ENCODE measurements around the gene EXOC2. TPM values are rescaled to one million over a fixed set of nuclear protein-coding genes. Genes with fewer than 3 reads are reported as not detected.

Gene EXOC2
- total RNA-seq, 4 donors from 2014 or later = 25.6 to 37.1 (median 30.8) TPM

DNA sequence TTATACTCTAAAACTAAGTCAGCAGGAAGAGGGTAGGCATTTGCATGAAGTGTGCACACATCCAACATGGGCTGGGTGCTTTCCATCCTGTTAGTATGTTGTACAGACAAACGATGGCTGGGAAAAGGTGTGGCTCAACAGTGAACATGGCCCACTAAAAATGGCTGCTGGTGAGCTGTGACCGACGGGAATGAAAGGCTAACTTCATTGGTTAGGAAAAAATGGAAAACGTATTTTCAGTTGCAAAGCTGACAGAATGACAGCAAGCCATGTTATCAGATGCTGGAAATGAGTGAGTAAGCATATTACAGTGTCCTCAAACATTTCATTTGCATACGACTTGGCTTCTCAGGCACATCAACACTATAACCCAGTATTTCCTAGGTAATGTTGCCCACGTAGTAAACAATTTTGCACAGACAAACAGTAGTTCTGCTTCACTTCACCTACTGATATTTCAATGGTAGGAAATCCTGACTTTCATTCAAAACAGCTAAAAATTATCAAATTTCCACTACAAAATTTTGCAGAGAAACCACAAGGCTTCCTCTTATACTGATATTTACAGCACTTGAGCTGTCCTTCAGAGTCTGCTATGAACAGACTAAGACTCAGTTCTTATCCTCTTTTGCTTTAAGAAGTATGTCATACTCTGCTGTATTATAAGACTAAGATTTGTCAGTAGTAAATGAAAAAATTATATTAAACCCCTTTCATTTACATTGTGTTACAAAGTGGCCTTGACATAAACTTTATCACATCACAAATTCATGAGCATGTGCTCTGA, 202.5 kb downstream of the EXOC2 start:
- DNase-seq = no peak
- Histone ChIP-seq H3K4me1 (no peaks in the 10 kb centered on the region), H3K36me3 (peaks cover 17 to 21% of the 10 kb centered on the region in 2 donors), H3K4me3 (replicated peaks in 1 of 3) (no peak overlapping the region), H3K27me3 (no peaks in the 10 kb centered on the region), H3K9me3 (no peaks in the 10 kb centered on the region), H3K27ac (no peak overlapping the region)
- TF ChIP-seq, protein P1, sequence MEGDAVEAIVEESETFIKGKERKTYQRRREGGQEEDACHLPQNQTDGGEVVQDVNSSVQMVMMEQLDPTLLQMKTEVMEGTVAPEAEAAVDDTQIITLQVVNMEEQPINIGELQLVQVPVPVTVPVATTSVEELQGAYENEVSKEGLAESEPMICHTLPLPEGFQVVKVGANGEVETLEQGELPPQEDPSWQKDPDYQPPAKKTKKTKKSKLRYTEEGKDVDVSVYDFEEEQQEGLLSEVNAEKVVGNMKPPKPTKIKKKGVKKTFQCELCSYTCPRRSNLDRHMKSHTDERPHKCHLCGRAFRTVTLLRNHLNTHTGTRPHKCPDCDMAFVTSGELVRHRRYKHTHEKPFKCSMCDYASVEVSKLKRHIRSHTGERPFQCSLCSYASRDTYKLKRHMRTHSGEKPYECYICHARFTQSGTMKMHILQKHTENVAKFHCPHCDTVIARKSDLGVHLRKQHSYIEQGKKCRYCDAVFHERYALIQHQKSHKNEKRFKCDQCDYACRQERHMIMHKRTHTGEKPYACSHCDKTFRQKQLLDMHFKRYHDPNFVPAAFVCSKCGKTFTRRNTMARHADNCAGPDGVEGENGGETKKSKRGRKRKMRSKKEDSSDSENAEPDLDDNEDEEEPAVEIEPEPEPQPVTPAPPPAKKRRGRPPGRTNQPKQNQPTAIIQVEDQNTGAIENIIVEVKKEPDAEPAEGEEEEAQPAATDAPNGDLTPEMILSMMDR (IDR thresholded peaks at IDR 0.05) = no peak
- TF ChIP-seq POLR2A (IDR thresholded peaks at IDR 0.05) = no peak
- intact Hi-C loops (cut with DNase I) = no loop called here
- 83 to 91% methylated on average over 6 of the region's 6 CpGs for WGBS, 2 donors

DNA sequence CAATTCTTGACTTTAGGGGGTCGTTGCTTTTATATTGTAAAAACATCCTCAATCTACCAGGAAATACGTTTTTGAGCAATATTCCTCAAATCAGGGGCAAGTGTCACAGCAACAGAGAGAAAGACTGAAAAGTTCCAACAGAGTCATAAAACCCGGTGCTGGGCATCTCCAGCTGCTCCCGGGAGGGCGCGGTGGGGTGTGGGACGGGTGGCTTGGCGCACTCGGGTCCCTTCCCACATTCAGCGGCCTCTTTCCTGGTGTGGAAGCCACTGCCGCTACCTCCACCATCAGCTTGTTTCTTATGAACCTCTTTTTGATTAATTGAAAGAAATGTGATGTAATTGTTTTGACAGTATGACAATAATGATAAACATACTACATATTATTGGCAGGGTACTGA, 203.2 kb downstream of the EXOC2 start:
- H3K36me3 ChIP-seq = peaks cover 17 to 21% of the 10 kb centered on the region in 2 donors
- no peaks in the 10 kb centered on the region for H3K27me3 ChIP-seq
- H3K4me1 ChIP-seq = no peaks in the 10 kb centered on the region
- intact Hi-C loops (cut with DNase I) = no loop called here
- H3K9me3 ChIP-seq = no peaks in the 10 kb centered on the region
- H3K4me3 ChIP-seq (replicated peaks in 1 of 3) = no peak overlapping the region
- TF ChIP-seq, protein P1 (IDR thresholded peaks at IDR 0.05) = no peak
- TF ChIP-seq POLR2A (IDR thresholded peaks at IDR 0.05) = no peak
- DNase-seq = no peak
- H3K27ac ChIP-seq = no peak overlapping the region
- 94 to 97% methylated on average over 11 of the region's 11 CpGs for WGBS, 2 donors

DNA sequence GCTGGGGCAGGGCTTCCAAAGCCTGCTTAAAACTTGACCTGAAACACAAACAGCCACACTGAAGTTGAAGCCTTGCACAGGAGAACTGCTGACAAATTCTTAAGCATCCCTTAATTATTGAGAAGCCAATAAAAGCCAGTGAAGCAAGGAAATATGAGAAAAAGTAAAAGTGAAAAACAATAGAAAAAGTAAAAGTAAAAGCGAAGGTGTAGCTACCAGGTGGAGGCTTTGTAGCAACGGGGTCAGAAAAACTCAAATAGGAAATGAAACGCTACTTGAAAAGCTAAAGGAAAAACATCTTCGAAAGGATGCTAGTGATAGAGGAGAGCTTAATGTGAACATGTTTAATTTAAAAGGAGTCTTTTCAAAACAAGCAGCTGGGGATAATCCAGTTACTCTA, 203.9 kb downstream of the EXOC2 start:
- Histone ChIP-seq H3K36me3 (peaks cover 17 to 21% of the 10 kb centered on the region in 2 donors), H3K9me3 (no peaks in the 10 kb centered on the region), H3K4me1 (no peaks in the 10 kb centered on the region), H3K27ac (no peak overlapping the region), H3K4me3 (replicated peaks in 1 of 3) (no peak overlapping the region), H3K27me3 (no peaks in the 10 kb centered on the region)
- no peak for DNase-seq
- intact Hi-C loops (cut with DNase I) = no loop called here
- 75 to 80% methylated on average over 4 of the region's 4 CpGs for WGBS, 2 donors
- TF ChIP-seq POLR2A (IDR thresholded peaks at IDR 0.05) = no peak
- TF ChIP-seq, protein P1 (IDR thresholded peaks at IDR 0.05) = no peak

DNA sequence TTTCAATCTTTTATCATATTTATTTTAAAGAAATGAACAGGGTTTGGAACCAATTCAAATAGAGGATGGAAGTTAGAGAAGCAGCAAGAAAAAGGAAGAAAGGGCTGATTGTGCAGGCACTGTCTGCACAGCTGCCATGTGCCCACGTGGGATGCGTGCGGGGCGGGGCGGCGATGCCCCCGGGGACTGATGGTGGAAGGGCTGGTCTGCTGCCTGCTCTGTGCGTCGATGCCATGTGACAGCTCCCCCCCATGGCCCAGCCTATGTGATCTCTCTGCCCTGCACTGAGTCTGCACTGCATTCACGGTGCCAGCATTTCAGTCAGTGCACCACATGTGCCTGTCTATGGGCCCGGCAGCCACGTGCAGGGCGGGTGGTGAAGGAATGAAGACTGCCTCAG, 205.0 kb downstream of the EXOC2 start:
- DNase-seq = no peak
- 96% methylated on average over 13 of the region's 13 CpGs for WGBS, 2 donors
- Histone ChIP-seq H3K27me3 (no peaks in the 10 kb centered on the region), H3K36me3 (peaks cover 17 to 21% of the 10 kb centered on the region in 2 donors), H3K4me3 (replicated peaks in 1 of 3) (no peak overlapping the region), H3K9me3 (no peaks in the 10 kb centered on the region), H3K4me1 (no peaks in the 10 kb centered on the region), H3K27ac (no peak overlapping the region)
- TF ChIP-seq, protein P1 (IDR thresholded peaks at IDR 0.05) = no peak
- TF ChIP-seq POLR2A (IDR thresholded peaks at IDR 0.05) = no peak
- intact Hi-C loops (cut with DNase I) = no loop called here

DNA sequence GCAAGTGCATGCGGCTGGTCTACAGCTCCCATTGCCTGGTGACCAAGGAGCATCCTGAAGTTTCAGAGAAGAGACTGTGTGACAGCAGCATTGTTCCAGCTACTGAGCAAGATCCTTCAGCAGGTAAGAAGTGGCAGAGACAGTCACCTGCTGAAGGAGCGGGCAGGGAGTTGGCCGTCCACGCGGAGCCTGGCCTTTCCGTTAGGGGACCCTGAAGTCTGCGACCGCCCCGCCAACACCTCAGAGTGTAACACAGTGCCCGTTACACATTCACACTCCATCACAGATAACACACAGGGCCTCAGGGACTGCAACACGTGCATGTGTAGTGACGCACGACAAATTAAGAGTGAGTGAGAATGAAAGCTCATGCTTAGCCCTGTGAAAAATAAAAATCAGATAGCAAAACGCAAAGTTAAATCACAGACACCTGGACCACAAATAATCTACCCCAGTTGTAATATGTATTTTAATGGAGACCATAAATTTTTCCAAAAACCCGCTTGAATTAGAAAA, 207.2 kb downstream of the EXOC2 start:
- 95% methylated on average over 15 of the region's 15 CpGs for WGBS, 2 donors
- no peaks in the 10 kb centered on the region for H3K27me3 ChIP-seq
- DNase-seq = no peak
- H3K27ac ChIP-seq = no peak overlapping the region
- no peaks in the 10 kb centered on the region for H3K9me3 ChIP-seq
- H3K4me3 ChIP-seq (replicated peaks in 1 of 3) = no peak overlapping the region
- intact Hi-C loops (cut with DNase I) = no loop called here
- no peak for TF ChIP-seq POLR2A (IDR thresholded peaks at IDR 0.05)
- TF ChIP-seq, protein P1 (IDR thresholded peaks at IDR 0.05) = no peak
- no peaks in the 10 kb centered on the region for H3K4me1 ChIP-seq
- H3K36me3 ChIP-seq = peaks cover 17 to 21% of the 10 kb centered on the region in 2 donors

All from thyroid gland (tissue), 4 donors.